B cell (primary cell): Measurements from ENCODE around the gene TPCN1. TPM values are rescaled to one million over a fixed set of nuclear protein-coding genes. Genes with fewer than 3 reads are reported as not detected.
A peak's percentile ranks its signal among the peaks of the same experiment; 100 is the strongest.

Source experiments
- ATAC-seq: fragments of 200-7000 bp; cut with Tn5 transposase; one replicate; pipeline ENCODE4 v1.10.0; 2021; ENCODE audit warnings: low read depth, mild to moderate bottlenecking, moderate number of reproducible peaks, moderate library complexity
- CTCF ChIA-PET: fragments of 350-600 bp; sonication (Branson Sonifier 250); formaldehyde crosslinking; loops from one replicate; lab custom pipeline; 2021; ENCODE audit warnings: antibody characterized with exemption, inconsistent platforms; lab: Charles Lee
- POLR2A ChIA-PET: fragments of 350-600 bp; sonication (Branson Sonifier 250); formaldehyde crosslinking; loops from one replicate; lab custom pipeline; 2021; ENCODE audit warnings: antibody characterized with exemption; lab: Charles Lee
- DNase-seq: peaks from one replicate; pipeline ENCODE4 v3.0.0; 2013
- H2AFZ ChIP-seq: 2 replicates; pipeline ENCODE4 v1.6.1; 2012; ENCODE audit warnings: mild to moderate bottlenecking, low read depth, low read length; ENCODE audit not compliant: insufficient read depth, poor library complexity, severe bottlenecking
- H3K27ac ChIP-seq, 2 donors: 1 replicate in 1 of 2; 2 replicates in 1 of 2; pipeline ENCODE4 v1.5.1; 2012 to 2013; ENCODE audit warnings: low read length in 2 of 2, mild to moderate bottlenecking in 2 of 2, moderate library complexity in 1 of 2
- H3K27me3 ChIP-seq, 4 experiments: fragments of 200-600 bp in 1 of 4; sonication (generic) in 1 of 4; replicated peaks in 1 of 4; 1 replicate in 2 of 4; 2 replicates in 2 of 4; pipeline versions ENCODE4 v1.6.1 to v1.7.0; 2013 to 2016; ENCODE audit warnings: low read length in 3 of 4, mild to moderate bottlenecking in 2 of 4, mixed read lengths in 1 of 4, moderate library complexity in 1 of 4; ENCODE audit not compliant: insufficient read depth in 4 of 4, control insufficient read depth in 3 of 4; ENCODE audit errors: control extremely low read depth in 1 of 4
- H3K36me3 ChIP-seq, 2 experiments: replicated peaks in 1 of 2; 1 replicate in 1 of 2; 2 replicates in 1 of 2; pipeline versions ENCODE4 v1.6.1 to v1.7.1; 2013; ENCODE audit warnings: low read length in 1 of 2; ENCODE audit not compliant: insufficient read depth in 2 of 2, control insufficient read depth in 1 of 2; ENCODE audit errors: control extremely low read depth in 1 of 2, extremely low read depth in 1 of 2
- H3K4me1 ChIP-seq, 2 donors: fragments of 200-600 bp in 1 of 2; sonication (generic) in 1 of 2; 1 replicate in 1 of 2; 2 replicates in 1 of 2; pipeline versions ENCODE4 v1.5.1 to v1.6.1; 2013 to 2017; ENCODE audit warnings: low read length in 2 of 2; ENCODE audit not compliant: control insufficient read depth in 2 of 2, insufficient read depth in 2 of 2
- H3K4me2 ChIP-seq: replicated peaks from 2 replicates; pipeline ENCODE3; 2012; ENCODE audit warnings: mild to moderate bottlenecking, low read depth, low read length; ENCODE audit not compliant: poor library complexity, severe bottlenecking
- H3K4me3 ChIP-seq, 5 experiments: fragments of 200-600 bp in 1 of 5; sonication (generic) in 1 of 5; 1 replicate in 3 of 5; 2 replicates in 2 of 5; pipeline versions ENCODE4 v1.5.1 to v1.7.0; 2011 to 2016; ENCODE audit warnings: low read length in 4 of 5, mild to moderate bottlenecking in 4 of 5, low read depth in 2 of 5, control low read depth in 1 of 5, moderate library complexity in 1 of 5; ENCODE audit not compliant: insufficient read depth in 1 of 5; ENCODE audit errors: control extremely low read depth in 1 of 5, extremely low read depth in 1 of 5
- H3K79me2 ChIP-seq: fragments of 200-600 bp; sonication (generic); one replicate; pipeline ENCODE4 v1.6.0; 2016; ENCODE audit warnings: low read length; ENCODE audit not compliant: control insufficient read depth, insufficient read depth
- H3K9ac ChIP-seq: fragments of 200-600 bp; sonication (generic); 2 replicates; pipeline ENCODE4 v1.6.1; 2017; ENCODE audit warnings: mild to moderate bottlenecking, low read length, moderate library complexity
- H3K9me3 ChIP-seq, 3 donors: one replicate each; pipeline versions ENCODE4 v1.6.1 to v1.7.1; 2013; ENCODE audit warnings: low read length in 2 of 3; ENCODE audit not compliant: control insufficient read depth in 2 of 3, insufficient read depth in 1 of 3; ENCODE audit errors: control extremely low read depth in 1 of 3
- H4K20me1 ChIP-seq: 2 replicates; pipeline ENCODE4 v1.6.0; 2012; ENCODE audit warnings: mild to moderate bottlenecking, low read length; ENCODE audit not compliant: insufficient read depth, control insufficient read depth, poor library complexity, severe bottlenecking
- H3K27ac Mint-ChIP-seq: one replicate; pipeline ENCODE4 v1.8.0; 2021; ENCODE audit warnings: mixed read lengths
- H3K27me3 Mint-ChIP-seq: one replicate; pipeline ENCODE4 v1.8.0; 2021; ENCODE audit warnings: mixed read lengths
- H3K4me1 Mint-ChIP-seq: one replicate; pipeline ENCODE4 v1.8.0; 2021; ENCODE audit warnings: mixed read lengths
- H3K4me3 Mint-ChIP-seq: one replicate; pipeline ENCODE4 v1.8.0; 2021; ENCODE audit warnings: mixed read lengths
- H3K9me3 Mint-ChIP-seq: one replicate; pipeline ENCODE4 v1.8.0; 2022; ENCODE audit warnings: mixed read lengths; ENCODE audit not compliant: insufficient read depth
- CTCF ChIP-seq: fragments of 200-600 bp; IDR thresholded peaks from one replicate; pipeline ENCODE4 v1.8.0; 2022; ENCODE audit warnings: antibody characterized with exemption, mild to moderate bottlenecking
- EZH2 ChIP-seq: IDR thresholded peaks from 2 replicates; pipeline ENCODE4 v1.6.1; 2012; ENCODE audit warnings: borderline replicate concordance, low read depth, mild to moderate bottlenecking, moderate library complexity, low read length; ENCODE audit not compliant: insufficient read depth, poor library complexity, severe bottlenecking
- WGBS: methylation state at CpG from one replicate; pipeline ENCODE4 v1.1.5; 2013; ENCODE audit warnings: missing lambda C conversion rate; ENCODE audit not compliant: insufficient coverage; 5-methylcytosine and 5-hydroxymethylcytosine counted together
- intact Hi-C: fragments of 100-400 bp; cut with micrococcal nuclease; formaldehyde crosslinking; loops from one replicate; pipeline ENCODE4 v1.10.0; 2022
- polyA plus RNA-seq: library from polyadenylated mRNA; depleted of rRNA; stranded (reverse); fragments of >200 nt; gene quantifications from 2 replicates; pipeline ENCODE4 v1.2.3, GENCODE V29; 2012
- total RNA-seq, 2 donors: library from RNA; stranded (reverse); fragments of 120-200 nt in 1 of 2; gene quantifications; 1 replicate in 1 of 2; 2 replicates in 1 of 2; pipeline versions ENCODE4 v1.2.3 to v1.2.4, GENCODE V29; 2013 to 2022

Gene TPCN1
- total and polyA plus RNA-seq, 2 donors (not counting 1 experiment from before 2014, with no cell fraction given): 80.8 to 258 TPM

- 17% methylated on average over 21 of the region's 25 CpGs for WGBS
Observed at GRCh38 chr12:113232840-113233585, 11.7 kb downstream of the TPCN1 start.

More at GRCh38 chr12:113232840-113233585, 11.7 kb downstream of the TPCN1 start:
- ChIA-PET CTCF (interaction anchor here (0.5 to 7.3 kb wide), 21 partner anchors 11 to 240 kb away, joined by 3 to 96 read pairs (median 5); partner anchors contain the start of genes DDX54, RITA1 and TPCN1), POLR2A (interaction anchor here (0.7 to 4.7 kb wide), 6 partner anchors 11 to 49 kb away, joined by 3 to 54 read pairs (median 10); partner anchors contain the start of gene TPCN1)
- Histone ChIP-seq H3K4me2 (peak overlapping the region; percentile 76), H3K9me3 (peaks cover 0 to 4% (median 0%) of the 10 kb centered on the region in 3 donors), H3K27me3 (no peaks in the 10 kb centered on the region), H2AFZ (peak overlapping the region; percentile 47), H3K27ac (peak overlapping the region; percentile 54 to 73), H3K36me3 (peaks cover 0 to 44% of the 10 kb centered on the region in 2 experiments), H3K4me3 (peak overlapping the region in 4 of 5 experiments; percentile 7 to 31 (median 17)), H3K9ac (peak overlapping the region; percentile 17), H3K79me2 (peaks cover 35% of the 10 kb centered on the region), H4K20me1 (no peaks in the 10 kb centered on the region), H3K4me1 (peaks cover 67 to 76% of the 10 kb centered on the region in 2 donors)
- TF ChIP-seq CTCF: peak; percentile 74
- TF ChIP-seq EZH2: no peak
- intact Hi-C loops: loop anchor here (1.0 kb wide), 6 partner anchors 12 to 125 kb away; partner anchors contain the start of genes DDX54, PLBD2, RITA1 and SLC8B1
- peak overlapping the region; percentile 87 for H3K27ac Mint-ChIP-seq
- ATAC-seq: peak; percentile 83
- H3K4me1 Mint-ChIP-seq: peaks cover 78% of the 10 kb centered on the region
- DNase-seq: peak; percentile 94
- H3K9me3 Mint-ChIP-seq: no peaks in the 10 kb centered on the region
- no peaks in the 10 kb centered on the region for H3K27me3 Mint-ChIP-seq
- H3K4me3 Mint-ChIP-seq: peak overlapping the region; percentile 82
